ENCODE data around the gene ST3GAL3.

DNA sequence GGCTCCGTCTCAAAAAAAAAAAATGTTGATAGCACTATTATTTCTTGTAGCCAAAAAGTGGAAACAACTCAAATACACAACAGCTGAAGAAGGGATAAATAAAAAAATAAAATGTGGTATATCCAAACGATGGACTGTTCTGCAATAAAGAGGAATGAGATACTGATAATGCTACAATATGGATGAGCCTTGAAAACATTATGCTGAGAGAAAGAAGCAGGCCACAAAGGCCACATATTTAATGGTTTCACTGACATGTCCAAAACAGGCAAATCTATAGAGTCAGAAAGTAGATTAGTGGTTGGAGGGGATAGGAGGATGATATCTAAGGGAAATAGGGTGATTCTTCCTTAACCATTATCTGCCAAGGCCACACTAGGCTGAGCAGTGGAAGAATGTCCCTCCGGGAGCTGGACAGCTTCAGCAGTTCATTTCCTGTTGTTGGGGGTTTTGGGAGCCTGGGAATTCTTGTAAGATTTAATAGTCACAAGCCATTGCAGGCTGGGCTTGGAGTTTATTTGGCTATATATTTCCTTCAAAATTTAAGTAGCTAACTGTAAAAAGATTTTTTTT lies 53.5 kb downstream of the ST3GAL3 start:
- no peak for TF ChIP-seq EP300 (IDR thresholded peaks at IDR 0.05; ENCODE audit: borderline replicate concordance in 1 of 2, low read depth in 1 of 2, low read length in 1 of 2)
- no peak for TF ChIP-seq CTCF (IDR thresholded peaks at IDR 0.05)
- no peak for TF ChIP-seq EZH2phosphoT487 (IDR thresholded peaks at IDR 0.05; ENCODE audit: borderline replicate concordance, low read depth)
- TF ChIP-seq FOXM1 (IDR thresholded peaks at IDR 0.05; ENCODE audit: low read depth): no peak
- TF ChIP-seq POLR2AphosphoS5 (IDR thresholded peaks at IDR 0.05; ENCODE audit: low read depth, low read length): no peak
- no peak for TF ChIP-seq GATA2 (CRISPR knock-in tag; IDR thresholded peaks at IDR 0.05)
- TF ChIP-seq ZBTB33 (IDR thresholded peaks at IDR 0.05; ENCODE audit: borderline replicate concordance, low read depth): no peak
- TF ChIP-seq MXI1 (IDR thresholded peaks at IDR 0.05; ENCODE audit: low read depth, low read length): no peak
- no peak for TF ChIP-seq RAD21 (IDR thresholded peaks at IDR 0.05; ENCODE audit: low read length)
- TF ChIP-seq RXRA (IDR thresholded peaks at IDR 0.05; ENCODE audit: borderline replicate concordance, low read depth): no peak
- no peak for TF ChIP-seq SIN3A (IDR thresholded peaks at IDR 0.05; ENCODE audit: borderline replicate concordance, low read depth, low read length)
- TF ChIP-seq, protein P1, sequence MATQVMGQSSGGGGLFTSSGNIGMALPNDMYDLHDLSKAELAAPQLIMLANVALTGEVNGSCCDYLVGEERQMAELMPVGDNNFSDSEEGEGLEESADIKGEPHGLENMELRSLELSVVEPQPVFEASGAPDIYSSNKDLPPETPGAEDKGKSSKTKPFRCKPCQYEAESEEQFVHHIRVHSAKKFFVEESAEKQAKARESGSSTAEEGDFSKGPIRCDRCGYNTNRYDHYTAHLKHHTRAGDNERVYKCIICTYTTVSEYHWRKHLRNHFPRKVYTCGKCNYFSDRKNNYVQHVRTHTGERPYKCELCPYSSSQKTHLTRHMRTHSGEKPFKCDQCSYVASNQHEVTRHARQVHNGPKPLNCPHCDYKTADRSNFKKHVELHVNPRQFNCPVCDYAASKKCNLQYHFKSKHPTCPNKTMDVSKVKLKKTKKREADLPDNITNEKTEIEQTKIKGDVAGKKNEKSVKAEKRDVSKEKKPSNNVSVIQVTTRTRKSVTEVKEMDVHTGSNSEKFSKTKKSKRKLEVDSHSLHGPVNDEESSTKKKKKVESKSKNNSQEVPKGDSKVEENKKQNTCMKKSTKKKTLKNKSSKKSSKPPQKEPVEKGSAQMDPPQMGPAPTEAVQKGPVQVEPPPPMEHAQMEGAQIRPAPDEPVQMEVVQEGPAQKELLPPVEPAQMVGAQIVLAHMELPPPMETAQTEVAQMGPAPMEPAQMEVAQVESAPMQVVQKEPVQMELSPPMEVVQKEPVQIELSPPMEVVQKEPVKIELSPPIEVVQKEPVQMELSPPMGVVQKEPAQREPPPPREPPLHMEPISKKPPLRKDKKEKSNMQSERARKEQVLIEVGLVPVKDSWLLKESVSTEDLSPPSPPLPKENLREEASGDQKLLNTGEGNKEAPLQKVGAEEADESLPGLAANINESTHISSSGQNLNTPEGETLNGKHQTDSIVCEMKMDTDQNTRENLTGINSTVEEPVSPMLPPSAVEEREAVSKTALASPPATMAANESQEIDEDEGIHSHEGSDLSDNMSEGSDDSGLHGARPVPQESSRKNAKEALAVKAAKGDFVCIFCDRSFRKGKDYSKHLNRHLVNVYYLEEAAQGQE (IDR thresholded peaks at IDR 0.05; ENCODE audit: low read depth, low read length): no peak

All from SK-N-SH (cell line).